Fibroblast of pulmonary artery (primary cell): ENCODE data around the gene ZNF26.
"Not testable (repeated sequence)": the region's sequence is repeated elsewhere in the genome, so short reads cannot be mapped to it uniquely, and the experiment has no call there.

Source experiments
- DNase-seq: peaks from one replicate; pipeline ENCODE4 v3.0.0-alpha.2; 2010; ENCODE audit warnings: low read depth
- H3K4me3 ChIP-seq: replicated peaks from 2 replicates; pipeline ENCODE4 v1.5.1; 2011; ENCODE audit warnings: low read depth, mild to moderate bottlenecking, control low read depth, low read length, moderate library complexity
- CTCF ChIP-seq: IDR thresholded peaks from 2 replicates; pipeline ENCODE4 v1.5.1; 2011; ENCODE audit warnings: mild to moderate bottlenecking, control low read depth, low read length, inconsistent platforms; ENCODE audit errors: missing control alignments

The ZNF26 gene

DNA sequence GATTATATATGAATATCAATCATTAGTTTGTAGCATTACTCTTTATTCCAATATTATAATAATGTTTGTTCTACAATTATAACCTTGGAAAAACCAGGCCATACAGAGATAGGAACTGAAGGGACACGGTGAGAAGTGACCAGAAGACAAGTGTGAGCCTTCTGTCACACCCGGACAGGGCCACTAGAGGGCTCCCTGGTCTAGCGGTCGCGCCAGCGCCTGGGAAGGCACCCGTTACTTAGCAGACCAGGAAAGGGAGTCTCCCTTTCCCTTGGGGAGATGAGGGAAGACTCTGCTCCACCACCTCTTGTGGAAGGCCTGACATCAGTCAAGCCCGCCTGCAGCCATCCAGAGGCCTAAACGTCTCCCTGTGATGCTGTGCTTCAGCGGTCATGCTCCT lies 22.2 kb upstream of the ZNF26 start:
- DNase-seq = peak; percentile 16
- not testable (repeated sequence) for H3K4me3 ChIP-seq
- peak; percentile 13 for TF ChIP-seq CTCF

GRCh38 chr12:132965796-132966195 lies 20.4 kb upstream of the ZNF26 start:
- no peak for DNase-seq
- no peak overlapping the region for H3K4me3 ChIP-seq
- no peak for TF ChIP-seq CTCF

DNA sequence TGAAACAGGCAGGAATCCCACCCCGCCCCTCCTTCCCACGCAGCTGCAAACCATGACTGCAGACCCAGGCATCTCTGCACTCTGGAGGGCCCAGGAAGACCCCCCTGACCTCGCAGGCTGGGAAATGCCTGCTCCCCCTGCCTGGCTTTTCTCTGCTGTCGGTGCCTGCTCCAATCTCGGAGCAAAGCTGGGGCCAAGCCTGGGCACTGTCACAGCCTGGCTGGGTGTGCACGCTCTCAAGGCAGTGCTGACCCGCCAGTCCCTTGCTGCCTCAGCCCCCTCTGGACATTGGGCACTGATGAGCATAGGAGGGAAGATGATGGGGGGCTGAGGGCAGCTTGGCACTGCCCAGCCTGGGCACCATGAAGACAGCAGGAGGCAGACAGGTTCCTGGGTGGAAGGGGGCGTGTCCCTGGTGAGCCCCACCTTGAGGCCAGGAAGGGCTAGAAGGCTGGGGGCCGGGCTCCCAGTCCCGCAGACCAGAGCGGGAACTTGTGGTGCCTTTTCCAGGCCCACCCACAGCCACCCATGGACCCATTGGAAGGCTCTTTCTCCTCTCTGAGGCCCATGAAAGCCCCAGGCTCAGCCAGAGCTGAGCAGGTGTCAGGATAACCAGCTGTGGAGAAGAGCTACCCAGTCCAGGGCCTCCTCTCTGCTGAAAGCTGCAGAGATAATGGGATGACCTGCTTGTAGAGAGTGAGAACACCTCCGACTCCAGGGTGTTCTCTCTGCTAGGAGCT lies 19.3 kb upstream of the ZNF26 start:
- no peak for TF ChIP-seq CTCF
- no peak for DNase-seq

DNA sequence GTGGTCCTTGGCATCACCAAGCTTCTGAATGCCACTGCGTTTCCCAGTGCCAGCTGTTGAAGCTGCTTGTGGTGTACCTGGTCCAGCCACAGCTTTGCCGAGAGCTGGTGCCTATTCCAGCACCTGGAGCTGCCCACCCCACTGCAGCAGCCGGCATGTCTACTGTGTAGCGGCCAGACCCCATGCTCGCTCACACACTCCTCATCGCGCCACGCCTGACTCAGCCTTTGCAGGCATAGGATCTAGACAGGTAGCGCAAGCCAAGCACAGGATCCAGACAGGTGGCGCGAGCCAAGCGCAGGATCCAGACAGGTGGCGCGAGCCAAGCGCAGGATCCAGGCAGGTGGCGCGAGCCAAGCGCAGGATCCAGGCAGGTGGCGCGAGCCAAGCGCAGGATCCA lies 18.4 kb upstream of the ZNF26 start:
- TF ChIP-seq CTCF = no peak
- no peak overlapping the region for H3K4me3 ChIP-seq
- DNase-seq = no peak

More for the DNA sequence above, 19.3 kb upstream of the ZNF26 start:
- no peak overlapping the region for H3K4me3 ChIP-seq

DNA sequence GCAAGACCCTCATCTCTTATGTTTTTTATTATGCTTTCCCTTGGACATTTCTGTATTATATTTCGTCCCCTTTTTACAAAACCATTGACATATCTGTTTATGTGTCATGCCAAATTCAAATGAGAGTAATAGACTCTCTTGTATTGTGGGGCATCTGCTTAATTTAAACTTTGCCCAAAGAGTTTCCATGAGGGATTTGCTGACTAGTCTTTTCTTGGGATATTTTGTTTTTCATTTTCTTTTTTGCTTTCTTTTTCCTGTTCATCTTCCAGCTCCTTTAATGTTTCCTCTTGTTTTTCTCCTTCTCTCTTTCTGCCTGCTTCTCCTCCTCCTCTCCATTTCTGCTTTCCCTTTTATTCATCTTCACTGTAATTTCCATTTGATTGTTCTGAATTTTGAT lies 13.8 kb upstream of the ZNF26 start:
- no peak overlapping the region for H3K4me3 ChIP-seq
- TF ChIP-seq CTCF = no peak
- no peak for DNase-seq

GRCh38 chr12:132976870-132977269 lies 9.3 kb upstream of the ZNF26 start:
- peak; percentile 18 for TF ChIP-seq CTCF
- peak; percentile 15 for DNase-seq
- not testable (repeated sequence) for H3K4me3 ChIP-seq

DNA sequence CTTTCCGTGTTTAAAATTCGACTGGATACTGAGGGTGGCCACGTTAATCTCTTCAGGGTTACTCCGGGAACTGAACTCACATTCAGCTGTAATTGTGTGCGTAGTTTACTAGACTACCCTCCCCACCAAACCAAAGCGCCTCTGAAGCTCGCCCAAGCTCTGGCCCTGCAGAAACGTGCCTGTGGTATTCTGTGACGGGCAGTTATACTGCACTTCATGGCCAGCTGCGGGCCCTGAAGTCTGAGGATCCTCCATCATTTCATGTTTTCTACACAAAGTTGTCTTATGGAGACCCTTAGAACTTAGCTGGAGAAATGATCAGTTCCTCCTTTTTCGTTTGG lies 688 bp downstream of the ZNF26 start:
- no peak for TF ChIP-seq CTCF
- H3K4me3 ChIP-seq = peak overlapping the region; percentile 80
- DNase-seq = peak; percentile 22
